Measurements from ENCODE around the gene TMEM205. TPM values are rescaled to one million over a fixed set of nuclear protein-coding genes. Genes with fewer than 3 reads are reported as not detected.

Gene TMEM205
- total and polyA plus RNA-seq, 10 of the 15 experiments (the other 5 are each of a cell fraction or from before 2014, with no cell fraction given), result 27.8 to 144 (median 88.3) TPM

DNA sequence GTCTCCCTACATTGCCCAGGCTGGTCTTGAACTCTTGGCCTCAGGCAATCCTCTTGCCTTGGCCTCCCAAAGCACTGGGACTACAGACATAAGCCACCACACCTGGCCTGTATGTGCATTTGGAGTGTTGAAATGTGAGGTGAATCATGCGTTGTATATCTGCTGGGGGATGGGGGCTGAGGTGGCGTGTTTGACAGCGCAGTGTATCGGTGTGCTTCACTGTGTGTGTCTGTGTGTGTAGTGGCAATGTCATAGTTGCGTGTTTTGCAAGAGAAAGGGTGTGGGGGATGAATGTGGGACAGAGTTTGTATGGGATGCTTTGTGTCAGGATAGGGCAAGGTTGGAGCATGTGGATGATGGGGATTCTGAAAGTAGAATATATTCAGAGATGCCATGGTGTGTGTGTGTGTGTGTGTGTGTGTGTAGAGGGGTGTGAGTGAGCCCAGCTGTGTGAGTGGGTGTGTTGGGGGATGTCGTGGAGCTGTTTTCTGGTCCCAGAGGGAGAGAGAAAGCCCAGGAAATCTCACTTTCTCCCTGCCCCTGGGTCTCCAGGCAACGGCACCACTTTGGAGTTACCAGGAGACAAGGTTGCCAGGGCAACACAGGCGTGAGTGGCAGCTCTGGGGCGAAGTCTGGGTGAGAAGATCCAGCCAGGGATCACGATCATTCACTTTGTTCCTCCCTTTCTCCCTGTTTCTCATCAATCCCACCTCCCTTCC, 27.3 kb upstream of the TMEM205 start (continued):
- TF ChIP-seq NFYB (IDR thresholded peaks at IDR 0.05; ENCODE audit: insufficient read depth, low read depth, low read length) (no peak), MEF2B (IDR thresholded peaks at IDR 0.05; ENCODE audit: partially characterized antibody, poor library complexity, severe bottlenecking) (peak; percentile 21), NR2F1 (conservative IDR thresholded peaks at IDR 0.05) (no peak)
- TF ChIP-seq, protein P1, sequence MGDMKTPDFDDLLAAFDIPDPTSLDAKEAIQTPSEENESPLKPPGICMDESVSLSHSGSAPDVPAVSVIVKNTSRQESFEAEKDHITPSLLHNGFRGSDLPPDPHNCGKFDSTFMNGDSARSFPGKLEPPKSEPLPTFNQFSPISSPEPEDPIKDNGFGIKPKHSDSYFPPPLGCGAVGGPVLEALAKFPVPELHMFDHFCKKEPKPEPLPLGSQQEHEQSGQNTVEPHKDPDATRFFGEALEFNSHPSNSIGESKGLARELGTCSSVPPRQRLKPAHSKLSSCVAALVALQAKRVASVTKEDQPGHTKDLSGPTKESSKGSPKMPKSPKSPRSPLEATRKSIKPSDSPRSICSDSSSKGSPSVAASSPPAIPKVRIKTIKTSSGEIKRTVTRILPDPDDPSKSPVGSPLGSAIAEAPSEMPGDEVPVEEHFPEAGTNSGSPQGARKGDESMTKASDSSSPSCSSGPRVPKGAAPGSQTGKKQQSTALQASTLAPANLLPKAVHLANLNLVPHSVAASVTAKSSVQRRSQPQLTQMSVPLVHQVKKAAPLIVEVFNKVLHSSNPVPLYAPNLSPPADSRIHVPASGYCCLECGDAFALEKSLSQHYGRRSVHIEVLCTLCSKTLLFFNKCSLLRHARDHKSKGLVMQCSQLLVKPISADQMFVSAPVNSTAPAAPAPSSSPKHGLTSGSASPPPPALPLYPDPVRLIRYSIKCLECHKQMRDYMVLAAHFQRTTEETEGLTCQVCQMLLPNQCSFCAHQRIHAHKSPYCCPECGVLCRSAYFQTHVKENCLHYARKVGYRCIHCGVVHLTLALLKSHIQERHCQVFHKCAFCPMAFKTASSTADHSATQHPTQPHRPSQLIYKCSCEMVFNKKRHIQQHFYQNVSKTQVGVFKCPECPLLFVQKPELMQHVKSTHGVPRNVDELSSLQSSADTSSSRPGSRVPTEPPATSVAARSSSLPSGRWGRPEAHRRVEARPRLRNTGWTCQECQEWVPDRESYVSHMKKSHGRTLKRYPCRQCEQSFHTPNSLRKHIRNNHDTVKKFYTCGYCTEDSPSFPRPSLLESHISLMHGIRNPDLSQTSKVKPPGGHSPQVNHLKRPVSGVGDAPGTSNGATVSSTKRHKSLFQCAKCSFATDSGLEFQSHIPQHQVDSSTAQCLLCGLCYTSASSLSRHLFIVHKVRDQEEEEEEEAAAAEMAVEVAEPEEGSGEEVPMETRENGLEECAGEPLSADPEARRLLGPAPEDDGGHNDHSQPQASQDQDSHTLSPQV (IDR thresholded peaks at IDR 0.05), result no peak
- TF ChIP-seq, protein P2, sequence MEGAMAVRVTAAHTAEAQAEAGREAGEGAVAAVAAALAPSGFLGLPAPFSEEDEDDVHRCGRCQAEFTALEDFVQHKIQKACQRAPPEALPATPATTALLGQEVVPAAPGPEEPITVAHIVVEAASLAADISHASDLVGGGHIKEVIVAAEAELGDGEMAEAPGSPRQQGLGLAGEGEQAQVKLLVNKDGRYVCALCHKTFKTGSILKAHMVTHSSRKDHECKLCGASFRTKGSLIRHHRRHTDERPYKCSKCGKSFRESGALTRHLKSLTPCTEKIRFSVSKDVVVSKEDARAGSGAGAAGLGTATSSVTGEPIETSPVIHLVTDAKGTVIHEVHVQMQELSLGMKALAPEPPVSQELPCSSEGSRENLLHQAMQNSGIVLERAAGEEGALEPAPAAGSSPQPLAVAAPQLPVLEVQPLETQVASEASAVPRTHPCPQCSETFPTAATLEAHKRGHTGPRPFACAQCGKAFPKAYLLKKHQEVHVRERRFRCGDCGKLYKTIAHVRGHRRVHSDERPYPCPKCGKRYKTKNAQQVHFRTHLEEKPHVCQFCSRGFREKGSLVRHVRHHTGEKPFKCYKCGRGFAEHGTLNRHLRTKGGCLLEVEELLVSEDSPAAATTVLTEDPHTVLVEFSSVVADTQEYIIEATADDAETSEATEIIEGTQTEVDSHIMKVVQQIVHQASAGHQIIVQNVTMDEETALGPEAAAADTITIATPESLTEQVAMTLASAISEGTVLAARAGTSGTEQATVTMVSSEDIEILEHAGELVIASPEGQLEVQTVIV (IDR thresholded peaks at IDR 0.05; ENCODE audit: borderline replicate concordance, partially characterized antibody), result no peak
- TF ChIP-seq, protein P3, sequence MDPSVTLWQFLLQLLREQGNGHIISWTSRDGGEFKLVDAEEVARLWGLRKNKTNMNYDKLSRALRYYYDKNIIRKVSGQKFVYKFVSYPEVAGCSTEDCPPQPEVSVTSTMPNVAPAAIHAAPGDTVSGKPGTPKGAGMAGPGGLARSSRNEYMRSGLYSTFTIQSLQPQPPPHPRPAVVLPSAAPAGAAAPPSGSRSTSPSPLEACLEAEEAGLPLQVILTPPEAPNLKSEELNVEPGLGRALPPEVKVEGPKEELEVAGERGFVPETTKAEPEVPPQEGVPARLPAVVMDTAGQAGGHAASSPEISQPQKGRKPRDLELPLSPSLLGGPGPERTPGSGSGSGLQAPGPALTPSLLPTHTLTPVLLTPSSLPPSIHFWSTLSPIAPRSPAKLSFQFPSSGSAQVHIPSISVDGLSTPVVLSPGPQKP (IDR thresholded peaks at IDR 0.05; ENCODE audit: low read depth, low read length), result no peak
- TF ChIP-seq, protein P4, sequence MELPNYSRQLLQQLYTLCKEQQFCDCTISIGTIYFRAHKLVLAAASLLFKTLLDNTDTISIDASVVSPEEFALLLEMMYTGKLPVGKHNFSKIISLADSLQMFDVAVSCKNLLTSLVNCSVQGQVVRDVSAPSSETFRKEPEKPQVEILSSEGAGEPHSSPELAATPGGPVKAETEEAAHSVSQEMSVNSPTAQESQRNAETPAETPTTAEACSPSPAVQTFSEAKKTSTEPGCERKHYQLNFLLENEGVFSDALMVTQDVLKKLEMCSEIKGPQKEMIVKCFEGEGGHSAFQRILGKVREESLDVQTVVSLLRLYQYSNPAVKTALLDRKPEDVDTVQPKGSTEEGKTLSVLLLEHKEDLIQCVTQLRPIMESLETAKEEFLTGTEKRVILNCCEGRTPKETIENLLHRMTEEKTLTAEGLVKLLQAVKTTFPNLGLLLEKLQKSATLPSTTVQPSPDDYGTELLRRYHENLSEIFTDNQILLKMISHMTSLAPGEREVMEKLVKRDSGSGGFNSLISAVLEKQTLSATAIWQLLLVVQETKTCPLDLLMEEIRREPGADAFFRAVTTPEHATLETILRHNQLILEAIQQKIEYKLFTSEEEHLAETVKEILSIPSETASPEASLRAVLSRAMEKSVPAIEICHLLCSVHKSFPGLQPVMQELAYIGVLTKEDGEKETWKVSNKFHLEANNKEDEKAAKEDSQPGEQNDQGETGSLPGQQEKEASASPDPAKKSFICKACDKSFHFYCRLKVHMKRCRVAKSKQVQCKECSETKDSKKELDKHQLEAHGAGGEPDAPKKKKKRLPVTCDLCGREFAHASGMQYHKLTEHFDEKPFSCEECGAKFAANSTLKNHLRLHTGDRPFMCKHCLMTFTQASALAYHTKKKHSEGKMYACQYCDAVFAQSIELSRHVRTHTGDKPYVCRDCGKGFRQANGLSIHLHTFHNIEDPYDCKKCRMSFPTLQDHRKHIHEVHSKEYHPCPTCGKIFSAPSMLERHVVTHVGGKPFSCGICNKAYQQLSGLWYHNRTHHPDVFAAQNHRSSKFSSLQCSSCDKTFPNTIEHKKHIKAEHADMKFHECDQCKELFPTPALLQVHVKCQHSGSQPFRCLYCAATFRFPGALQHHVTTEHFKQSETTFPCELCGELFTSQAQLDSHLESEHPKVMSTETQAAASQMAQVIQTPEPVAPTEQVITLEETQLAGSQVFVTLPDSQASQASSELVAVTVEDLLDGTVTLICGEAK (IDR thresholded peaks at IDR 0.05; ENCODE audit: borderline replicate concordance), result peak; percentile 44; the same call in 1 of the 2 replicates
